HG03575 (cell line): ENCODE measurements around the gene LMCD1.

ENCODE experiments used
- ATAC-seq: cut with Tn5 transposase; IDR thresholded peaks from one replicate; pipeline ENCODE4 v1.9.1; 2021; ENCODE audit not compliant: unreplicated experiment, insufficient number of reproducible peaks, low FRiP score; ENCODE audit errors: extremely low read depth

Gene LMCD1

GRCh38 chr3:8501371-8502131, at the start of gene LMCD1:
Gene LMCD1, plus strand, starts transcription at chr3:8501823. Its CDS starts 116 bp downstream, at chr3:8501939.
- peak; percentile 65 for ATAC-seq

- ATAC-seq, result no peak
These were observed 49.5 kb upstream of the LMCD1 start for GRCh38 chr3:8452112-8452511.

GRCh38 chr3:8453153-8453552, 48.5 kb upstream of the LMCD1 start:
- ATAC-seq, result no peak

- ATAC-seq, result no peak
These were observed 45.9 kb upstream of the LMCD1 start for GRCh38 chr3:8455526-8456411.

- no peak for ATAC-seq
These were observed 45.2 kb upstream of the LMCD1 start for GRCh38 chr3:8456412-8456811.

GRCh38 chr3:8457039-8457438, 44.6 kb upstream of the LMCD1 start:
- no peak for ATAC-seq

GRCh38 chr3:8458238-8458661, 43.4 kb upstream of the LMCD1 start:
- no peak for ATAC-seq

GRCh38 chr3:8458711-8459110, 42.9 kb upstream of the LMCD1 start:
- no peak for ATAC-seq

GRCh38 chr3:8460050-8460708, 41.4 kb upstream of the LMCD1 start:
- no peak for ATAC-seq

- no peak for ATAC-seq
These were observed 40.7 kb upstream of the LMCD1 start for GRCh38 chr3:8460815-8461456.

GRCh38 chr3:8464668-8465067, 37.0 kb upstream of the LMCD1 start:
- ATAC-seq, result no peak

GRCh38 chr3:8466526-8466925, 35.1 kb upstream of the LMCD1 start:
- no peak for ATAC-seq

- no peak for ATAC-seq
These were observed 30.8 kb upstream of the LMCD1 start for GRCh38 chr3:8470801-8471200.

GRCh38 chr3:8472549-8472948, 29.1 kb upstream of the LMCD1 start:
- no peak for ATAC-seq

- ATAC-seq, result no peak
These were observed 28.6 kb upstream of the LMCD1 start for GRCh38 chr3:8473029-8473428.

- ATAC-seq, result no peak
These were observed 27.6 kb upstream of the LMCD1 start for GRCh38 chr3:8473990-8474389.

GRCh38 chr3:8474991-8475390, 26.6 kb upstream of the LMCD1 start:
- ATAC-seq, result no peak

GRCh38 chr3:8480699-8481098, 20.9 kb upstream of the LMCD1 start:
- no peak for ATAC-seq

GRCh38 chr3:8481380-8481779, 20.2 kb upstream of the LMCD1 start:
- ATAC-seq, result no peak
